NT2/D1 (cell line): ENCODE data around the gene TBX5.

Source experiments
- SUZ12 ChIP-seq: IDR thresholded peaks from 2 replicates; pipeline ENCODE4 v1.6.1; 2011; ENCODE audit not compliant: insufficient read length, insufficient read depth; ENCODE audit errors: extremely low read depth
- YY1 ChIP-seq: IDR thresholded peaks from 2 replicates; pipeline ENCODE4 v1.6.1; 2011; ENCODE audit not compliant: insufficient read length, insufficient read depth
- ZNF274 ChIP-seq: IDR thresholded peaks from 2 replicates; pipeline ENCODE4 v1.6.1; 2011; ENCODE audit warnings: mild to moderate bottlenecking, low read depth, low read length

GRCh38 chr12:114318984-114319383 is 87.0 kb downstream of the TBX5 start:
- TF ChIP-seq ZNF274 (no peak), YY1 (no peak), SUZ12 (no peak)
